Upper lobe of left lung (tissue), 6 donors: Measurements from ENCODE around the gene IL13. TPM values are rescaled to one million over a fixed set of nuclear protein-coding genes. Genes with fewer than 3 reads are reported as not detected.

Experiments
- ATAC-seq, 2 donors: fragments of 200-7000 bp; cut with Tn5 transposase; one replicate each; pipeline ENCODE4 v1.9.1; 2022; ENCODE audit warnings: mild to moderate bottlenecking in 2 of 2, moderate library complexity in 2 of 2; ENCODE audit not compliant: low FRiP score in 2 of 2
- DNase-seq, 2 donors: peaks; one replicate each; pipeline ENCODE4 v3.0.0-alpha.2; 2019 to 2020
- H3K27ac ChIP-seq, 4 donors: fragments of 200-600 bp; sonication (generic); one replicate each; pipeline ENCODE4 v1.5.1; 2016 to 2019
- H3K27me3 ChIP-seq, 4 donors: fragments of 200-600 bp; sonication (generic); one replicate each; pipeline ENCODE4 v1.5.1; 2017 to 2019
- H3K36me3 ChIP-seq, 4 donors: fragments of 200-600 bp; sonication (generic); one replicate each; pipeline ENCODE4 v1.5.1; 2016 to 2019
- H3K4me1 ChIP-seq, 4 donors: fragments of 200-600 bp; sonication (generic); one replicate each; pipeline ENCODE4 v1.5.1; 2018 to 2019
- H3K4me3 ChIP-seq, 4 donors: fragments of 200-600 bp; sonication (generic); one replicate each; pipeline ENCODE4 v1.5.1; 2017 to 2019; ENCODE audit warnings: mild to moderate bottlenecking in 2 of 4, moderate library complexity in 1 of 4
- H3K9me3 ChIP-seq, 4 donors: fragments of 200-600 bp; sonication (generic); one replicate each; pipeline ENCODE4 v1.5.1; 2018 to 2019
- EP300 ChIP-seq, 4 donors: sonication (generic); formaldehyde crosslinking; IDR thresholded peaks; one replicate each; pipeline ENCODE4 v1.5.1; 2017; ENCODE audit warnings: antibody characterized with exemption in 4 of 4, control low read depth in 2 of 4
- POLR2A ChIP-seq, 4 donors: fragments of 450-650 bp; IDR thresholded peaks; one replicate each; pipeline ENCODE4 v1.5.1; 2016 to 2017; ENCODE audit warnings: antibody characterized with exemption in 4 of 4, mild to moderate bottlenecking in 2 of 4
- POLR2AphosphoS5 ChIP-seq, 2 donors: sonication (generic); formaldehyde crosslinking; IDR thresholded peaks; one replicate each; pipeline ENCODE4 v1.5.1; 2017; ENCODE audit warnings: antibody characterized with exemption in 2 of 2
- WGBS, 2 donors: methylation state at CpG; one replicate each; pipeline ENCODE4 v1.1.5; 2017 to 2018; 5-methylcytosine and 5-hydroxymethylcytosine counted together
- total RNA-seq, 6 donors: library from RNA; depleted of rRNA in 4 of 6; stranded (reverse); fragments of >200 nt in 4 of 6; gene quantifications; one replicate each; pipeline versions ENCODE4 v1.1.0 to v1.2.1, GENCODE V29; 2016 to 2021
- TF ChIP-seq, protein P1 (sequence below), 6 experiments: fragments of 450-650 bp in 4 of 6; fragments of 200-600 bp in 2 of 6; sonication (generic) in 2 of 6; IDR thresholded peaks; one replicate each; pipeline ENCODE4 v1.5.1; 2016 to 2019; ENCODE audit warnings: antibody characterized with exemption in 6 of 6
- donor health status: DM: no; HTN: no; CAD: no; lungs with moderate emphysema.
- donor health status: DM: no; HTN: yes; CAD: no; lungs with severe emphysema.

Gene IL13
- 1 to 10 TPM in 1 of 6 donors, under 1 TPM in 1, not detected in 4; 0.49 to 1.0 TPM for total RNA-seq

DNA sequence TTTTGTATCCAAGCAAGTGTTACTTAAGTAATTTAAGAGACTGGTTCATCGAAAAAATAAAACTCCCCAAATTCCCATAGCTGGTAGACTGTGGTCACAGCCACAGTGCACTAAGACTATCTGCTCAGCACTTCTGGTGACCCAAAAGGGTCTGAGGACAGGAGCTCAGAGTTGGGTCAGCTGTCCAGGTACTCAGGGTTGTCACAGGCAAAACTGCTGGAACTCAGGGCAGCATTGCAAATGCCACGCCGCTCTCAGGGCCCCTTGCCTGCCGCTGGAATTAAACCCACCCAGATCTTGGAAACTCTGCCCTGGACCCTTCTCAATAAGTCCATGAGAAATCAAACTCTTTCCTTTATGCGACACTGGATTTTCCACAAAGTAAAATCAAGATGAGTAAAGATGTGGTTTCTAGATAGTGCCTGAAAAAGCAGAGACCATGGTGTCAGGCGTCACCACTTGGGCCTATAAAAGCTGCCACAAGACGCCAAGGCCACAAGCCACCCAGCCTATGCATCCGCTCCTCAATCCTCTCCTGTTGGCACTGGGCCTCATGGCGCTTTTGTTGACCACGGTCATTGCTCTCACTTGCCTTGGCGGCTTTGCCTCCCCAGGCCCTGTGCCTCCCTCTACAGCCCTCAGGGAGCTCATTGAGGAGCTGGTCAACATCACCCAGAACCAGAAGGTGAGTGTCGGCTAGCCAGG is at the start of gene IL13:
Gene IL13 (plus strand): TSS at position 498 of the 705 bp plus-strand sequence. CDS start 14 bp downstream, at position 512.
- WGBS, 2 donors, result 88 to 93% methylated on average over 10 to 11 of the region's 12 CpGs
- H3K27me3 ChIP-seq, result peaks cover 0 to 17% (median 7%) of the 10 kb centered on the region in 4 donors
- no peak for DNase-seq

DNA sequence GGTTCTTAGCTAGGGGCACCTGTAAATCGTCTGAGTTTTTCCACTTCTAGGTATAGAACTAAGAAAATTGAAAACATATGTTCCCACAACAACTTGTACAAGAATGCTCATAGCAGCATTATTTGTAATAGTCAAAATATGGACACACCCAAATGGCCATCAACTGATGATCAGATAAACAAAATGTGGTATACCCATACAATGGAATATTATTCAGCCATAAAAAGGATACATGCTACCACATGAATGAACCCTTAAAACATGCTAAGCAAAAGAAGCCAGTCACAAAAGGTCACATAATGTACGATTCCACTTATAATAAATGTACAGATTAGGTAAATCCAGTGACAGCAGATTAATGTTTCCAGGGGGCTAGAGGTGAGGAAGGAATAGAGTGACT is 46.0 kb upstream of the IL13 start:
- ATAC-seq (no peak), DNase-seq (no peak)
- H3K36me3 ChIP-seq, result peaks cover 7 to 80% (median 32%) of the 10 kb centered on the region in 4 donors
- no peaks in the 10 kb centered on the region for H3K9me3 ChIP-seq
- no peaks in the 10 kb centered on the region for H3K4me1 ChIP-seq
- no peaks in the 10 kb centered on the region for H3K27me3 ChIP-seq
- TF ChIP-seq, protein P1, sequence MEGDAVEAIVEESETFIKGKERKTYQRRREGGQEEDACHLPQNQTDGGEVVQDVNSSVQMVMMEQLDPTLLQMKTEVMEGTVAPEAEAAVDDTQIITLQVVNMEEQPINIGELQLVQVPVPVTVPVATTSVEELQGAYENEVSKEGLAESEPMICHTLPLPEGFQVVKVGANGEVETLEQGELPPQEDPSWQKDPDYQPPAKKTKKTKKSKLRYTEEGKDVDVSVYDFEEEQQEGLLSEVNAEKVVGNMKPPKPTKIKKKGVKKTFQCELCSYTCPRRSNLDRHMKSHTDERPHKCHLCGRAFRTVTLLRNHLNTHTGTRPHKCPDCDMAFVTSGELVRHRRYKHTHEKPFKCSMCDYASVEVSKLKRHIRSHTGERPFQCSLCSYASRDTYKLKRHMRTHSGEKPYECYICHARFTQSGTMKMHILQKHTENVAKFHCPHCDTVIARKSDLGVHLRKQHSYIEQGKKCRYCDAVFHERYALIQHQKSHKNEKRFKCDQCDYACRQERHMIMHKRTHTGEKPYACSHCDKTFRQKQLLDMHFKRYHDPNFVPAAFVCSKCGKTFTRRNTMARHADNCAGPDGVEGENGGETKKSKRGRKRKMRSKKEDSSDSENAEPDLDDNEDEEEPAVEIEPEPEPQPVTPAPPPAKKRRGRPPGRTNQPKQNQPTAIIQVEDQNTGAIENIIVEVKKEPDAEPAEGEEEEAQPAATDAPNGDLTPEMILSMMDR (IDR thresholded peaks at IDR 0.05), result no peak
- TF ChIP-seq EP300 (IDR thresholded peaks at IDR 0.05) (no peak), POLR2AphosphoS5 (IDR thresholded peaks at IDR 0.05) (no peak), POLR2A (IDR thresholded peaks at IDR 0.05) (no peak)
- H3K4me3 ChIP-seq, result no peak overlapping the region
- WGBS, 2 donors, result 94 to 97% methylated on average over 2 of the region's 2 CpGs
- H3K27ac ChIP-seq, result no peak overlapping the region

More for the DNA sequence above, at the start of gene IL13:
- Histone ChIP-seq H3K4me1 (peaks cover 11 to 17% (median 12%) of the 10 kb centered on the region in 4 donors), H3K9me3 (no peaks in the 10 kb centered on the region), H3K27ac (no peak within 1 kb of the TSS), H3K36me3 (no peaks in the 10 kb centered on the region), H3K4me3 (no peak within 1 kb of the TSS)
- ATAC-seq, result no peak
- TF ChIP-seq, protein P1 (IDR thresholded peaks at IDR 0.05), result no peak
- no peak for TF ChIP-seq EP300 (IDR thresholded peaks at IDR 0.05)
- TF ChIP-seq POLR2A (IDR thresholded peaks at IDR 0.05), result no peak
- TF ChIP-seq POLR2AphosphoS5 (IDR thresholded peaks at IDR 0.05), result no peak

DNA sequence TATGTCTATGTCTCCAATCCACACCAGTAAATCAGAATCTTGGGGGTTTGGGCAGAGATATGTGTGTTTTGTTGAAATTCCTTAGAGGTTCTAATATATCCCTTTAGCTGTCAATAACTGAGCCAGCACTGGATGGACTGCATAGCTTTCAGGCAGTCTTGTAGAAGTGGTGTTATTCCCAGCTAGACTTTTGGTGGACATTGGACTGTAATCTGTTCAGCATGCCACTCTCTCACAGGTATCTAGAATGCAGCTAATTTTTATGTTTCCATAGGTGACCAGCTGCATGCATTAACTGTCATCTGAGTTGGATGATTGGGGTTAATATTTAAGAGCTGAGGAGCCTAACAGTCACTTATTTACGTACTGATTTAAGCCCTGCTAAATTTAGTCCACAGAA is 45.1 kb upstream of the IL13 start:
- TF ChIP-seq EP300 (IDR thresholded peaks at IDR 0.05), result no peak
- no peak for TF ChIP-seq POLR2AphosphoS5 (IDR thresholded peaks at IDR 0.05)
- WGBS, 2 donors, result 82 to 93% methylated on average over 1 of the region's 1 CpG
- Histone ChIP-seq H3K4me1 (no peaks in the 10 kb centered on the region), H3K4me3 (no peak overlapping the region), H3K9me3 (no peaks in the 10 kb centered on the region), H3K27me3 (no peaks in the 10 kb centered on the region), H3K27ac (no peak overlapping the region), H3K36me3 (peaks cover 7 to 81% (median 32%) of the 10 kb centered on the region in 4 donors)
- no peak for ATAC-seq
- DNase-seq, result no peak

- H3K36me3 ChIP-seq, result peaks cover 0 to 50% (median 7%) of the 10 kb centered on the region in 4 donors
- no peak for TF ChIP-seq EP300 (IDR thresholded peaks at IDR 0.05)
- TF ChIP-seq POLR2AphosphoS5 (IDR thresholded peaks at IDR 0.05), result no peak
- TF ChIP-seq POLR2A (IDR thresholded peaks at IDR 0.05), result no peak
- TF ChIP-seq, protein P1 (IDR thresholded peaks at IDR 0.05), result no peak
- DNase-seq, result no peak
- no peaks in the 10 kb centered on the region for H3K27me3 ChIP-seq
- no peak for ATAC-seq
- no peaks in the 10 kb centered on the region for H3K4me1 ChIP-seq
- no peaks in the 10 kb centered on the region for H3K9me3 ChIP-seq
- H3K27ac ChIP-seq, result no peak overlapping the region
- no peak overlapping the region for H3K4me3 ChIP-seq
These were observed 36.3 kb upstream of the IL13 start for GRCh38 chr5:132621699-132622098.

GRCh38 chr5:132622608-132623007 is 35.4 kb upstream of the IL13 start:
- Histone ChIP-seq H3K9me3 (no peaks in the 10 kb centered on the region), H3K4me1 (no peaks in the 10 kb centered on the region), H3K27me3 (no peaks in the 10 kb centered on the region), H3K36me3 (peaks cover 0 to 41% (median 7%) of the 10 kb centered on the region in 4 donors), H3K4me3 (no peak overlapping the region), H3K27ac (no peak overlapping the region)
- no peak for ATAC-seq
- TF ChIP-seq EP300 (IDR thresholded peaks at IDR 0.05) (no peak), POLR2AphosphoS5 (IDR thresholded peaks at IDR 0.05) (no peak), POLR2A (IDR thresholded peaks at IDR 0.05) (no peak)
- TF ChIP-seq, protein P1 (IDR thresholded peaks at IDR 0.05), result no peak
- no peak for DNase-seq
